Measurements from ENCODE around the gene PPP2R3A. TPM values are rescaled to one million over a fixed set of nuclear protein-coding genes. Genes with fewer than 3 reads are reported as not detected.

The PPP2R3A gene
- total and polyA plus RNA-seq, 2 experiments from 2014 or later: 6.4 to 15.2 TPM

DNA sequence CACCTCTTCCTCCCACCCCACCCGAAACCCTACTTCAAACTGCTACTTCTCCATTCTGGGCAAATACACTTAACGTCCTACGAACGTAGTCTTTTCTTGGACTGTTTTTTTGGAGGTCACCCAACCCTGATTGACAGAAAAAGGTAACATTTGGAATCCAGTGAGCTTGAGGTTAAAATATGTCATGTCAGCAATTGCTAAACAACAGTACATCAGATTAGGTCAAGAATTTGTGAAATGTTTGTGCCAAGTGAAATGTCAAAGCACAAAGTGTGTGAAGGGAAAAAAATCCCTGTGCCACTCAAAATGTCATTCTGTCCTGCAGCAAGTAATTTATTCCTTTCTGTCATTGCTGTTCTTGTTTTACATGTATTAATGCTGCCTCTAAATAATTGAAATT is 49.2 kb upstream of the PPP2R3A start (continued):
- TF ChIP-seq EZH2 (IDR thresholded peaks at IDR 0.05; ENCODE audit: low read depth, unreplicated experiment): no peak
- TF ChIP-seq, protein P1, sequence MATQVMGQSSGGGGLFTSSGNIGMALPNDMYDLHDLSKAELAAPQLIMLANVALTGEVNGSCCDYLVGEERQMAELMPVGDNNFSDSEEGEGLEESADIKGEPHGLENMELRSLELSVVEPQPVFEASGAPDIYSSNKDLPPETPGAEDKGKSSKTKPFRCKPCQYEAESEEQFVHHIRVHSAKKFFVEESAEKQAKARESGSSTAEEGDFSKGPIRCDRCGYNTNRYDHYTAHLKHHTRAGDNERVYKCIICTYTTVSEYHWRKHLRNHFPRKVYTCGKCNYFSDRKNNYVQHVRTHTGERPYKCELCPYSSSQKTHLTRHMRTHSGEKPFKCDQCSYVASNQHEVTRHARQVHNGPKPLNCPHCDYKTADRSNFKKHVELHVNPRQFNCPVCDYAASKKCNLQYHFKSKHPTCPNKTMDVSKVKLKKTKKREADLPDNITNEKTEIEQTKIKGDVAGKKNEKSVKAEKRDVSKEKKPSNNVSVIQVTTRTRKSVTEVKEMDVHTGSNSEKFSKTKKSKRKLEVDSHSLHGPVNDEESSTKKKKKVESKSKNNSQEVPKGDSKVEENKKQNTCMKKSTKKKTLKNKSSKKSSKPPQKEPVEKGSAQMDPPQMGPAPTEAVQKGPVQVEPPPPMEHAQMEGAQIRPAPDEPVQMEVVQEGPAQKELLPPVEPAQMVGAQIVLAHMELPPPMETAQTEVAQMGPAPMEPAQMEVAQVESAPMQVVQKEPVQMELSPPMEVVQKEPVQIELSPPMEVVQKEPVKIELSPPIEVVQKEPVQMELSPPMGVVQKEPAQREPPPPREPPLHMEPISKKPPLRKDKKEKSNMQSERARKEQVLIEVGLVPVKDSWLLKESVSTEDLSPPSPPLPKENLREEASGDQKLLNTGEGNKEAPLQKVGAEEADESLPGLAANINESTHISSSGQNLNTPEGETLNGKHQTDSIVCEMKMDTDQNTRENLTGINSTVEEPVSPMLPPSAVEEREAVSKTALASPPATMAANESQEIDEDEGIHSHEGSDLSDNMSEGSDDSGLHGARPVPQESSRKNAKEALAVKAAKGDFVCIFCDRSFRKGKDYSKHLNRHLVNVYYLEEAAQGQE (IDR thresholded peaks at IDR 0.05; ENCODE audit: unreplicated experiment): no peak

DNA sequence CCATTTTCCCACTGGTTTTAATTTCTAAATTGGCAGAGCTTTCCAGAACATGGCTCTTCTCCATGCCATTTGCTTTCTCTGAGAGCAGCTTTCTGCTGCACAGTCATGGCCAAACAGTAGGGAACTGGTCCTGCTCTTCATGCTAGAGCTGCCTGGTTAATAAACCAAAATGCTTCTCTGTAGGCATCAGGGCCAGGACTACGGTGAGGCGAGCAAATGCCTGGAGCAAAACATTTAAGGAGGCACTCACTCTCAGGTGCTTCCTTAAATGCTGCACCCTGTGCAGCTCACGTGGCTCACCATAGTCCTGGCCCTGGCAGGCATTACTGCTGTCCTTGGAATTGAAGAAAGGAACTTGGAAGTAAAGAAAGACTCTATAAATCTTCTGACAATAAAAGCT is 48.5 kb upstream of the PPP2R3A start:
- H4K20me1 ChIP-seq (replicated peaks; ENCODE audit: insufficient read depth): no peaks in the 10 kb centered on the region
- no peaks in the 10 kb centered on the region for H3K36me3 Mint-ChIP-seq (ENCODE audit: low read depth)
- H3K27me3 Mint-ChIP-seq (ENCODE audit: insufficient read depth, low read depth, poor library complexity): no peaks in the 10 kb centered on the region
- H3K9me2 ChIP-seq (ENCODE audit: insufficient read depth): 0 out of 2 replicates have a peak, but pooled peaks cover 10% of the 10 kb centered on the region
- no peaks in the 10 kb centered on the region for H3K79me2 ChIP-seq (replicated peaks; ENCODE audit: insufficient read depth)
- no peak overlapping the region for H3K27ac Mint-ChIP-seq
- no peak for ATAC-seq
- no peaks in the 10 kb centered on the region for H3F3A ChIP-seq (replicated peaks; ENCODE audit: low read depth)
- DNase-seq (ENCODE audit: low spot score): no peak
- H3K36me3 ChIP-seq (ENCODE audit: insufficient read depth): no peaks in the 10 kb centered on the region
- H3K9me3 Mint-ChIP-seq: no peaks in the 10 kb centered on the region
- H3K4me3 ChIP-seq: no peak overlapping the region
- H3K27ac ChIP-seq (ENCODE audit: low read depth): no peak overlapping the region
- H3K27me3 ChIP-seq (ENCODE audit: insufficient read depth): no peaks in the 10 kb centered on the region
- H3K4me2 ChIP-seq: no peak overlapping the region
- no peaks in the 10 kb centered on the region for H3K4me1 ChIP-seq (ENCODE audit: insufficient read depth)
- TF ChIP-seq POLR2AphosphoS5 (IDR thresholded peaks at IDR 0.05; ENCODE audit: low read depth) (no peak), EZH2phosphoT487 (IDR thresholded peaks at IDR 0.05; ENCODE audit: unreplicated experiment) (no peak), STAT1 (IDR thresholded peaks at IDR 0.05; ENCODE audit: unreplicated experiment) (no peak), NANOG (IDR thresholded peaks at IDR 0.05; ENCODE audit: borderline replicate concordance) (no peak)
- H3K4me1 Mint-ChIP-seq: peaks cover 9% of the 10 kb centered on the region; the same call in 2 of the 3 replicates
- H3K4me3 Mint-ChIP-seq: no peak overlapping the region
- no peak overlapping the region for H2AFZ ChIP-seq

DNA sequence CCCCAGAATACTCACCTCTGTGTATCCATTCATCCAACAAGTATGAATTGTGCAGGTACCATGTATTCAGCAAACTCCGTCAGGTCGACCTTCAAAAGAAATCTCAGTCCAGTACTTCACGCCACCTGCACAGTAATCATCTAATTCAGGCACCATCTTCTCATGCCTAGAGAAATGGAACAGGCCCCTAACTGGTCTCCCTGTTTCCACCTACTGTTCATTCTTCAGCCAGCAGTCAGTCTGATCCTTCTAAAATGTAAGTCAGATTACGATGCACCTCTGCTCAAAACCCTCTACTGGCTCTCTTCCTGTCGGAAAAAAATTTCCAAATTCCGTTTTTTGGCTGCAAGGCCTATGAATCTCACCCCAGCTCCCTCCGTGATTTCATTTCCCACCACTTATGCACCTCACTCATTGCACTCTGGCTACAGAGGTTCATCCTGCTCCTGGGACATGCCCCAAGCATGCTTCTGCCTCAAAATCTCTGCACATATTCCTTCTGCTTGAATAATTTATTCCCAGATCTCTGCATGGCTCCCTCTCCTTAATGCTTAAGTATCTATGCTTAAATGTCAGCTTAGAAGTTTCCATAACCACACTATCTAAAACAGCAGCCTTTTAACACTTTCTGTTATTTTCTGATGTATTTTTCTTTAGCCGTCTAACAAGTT is 47.5 kb upstream of the PPP2R3A start:
- H3F3A ChIP-seq (replicated peaks; ENCODE audit: low read depth): no peaks in the 10 kb centered on the region
- DNase-seq (ENCODE audit: low spot score) (no peak), ATAC-seq (peak; percentile 39; the same call in 2 of the 3 replicates)
- Mint-ChIP-seq H3K27me3 (ENCODE audit: insufficient read depth, low read depth, poor library complexity) (peaks cover 3% of the 10 kb centered on the region), H3K9me3 (no peaks in the 10 kb centered on the region), H3K27ac (no peak overlapping the region), H3K4me3 (no peak overlapping the region), H3K4me1 (peaks cover 9% of the 10 kb centered on the region; the same call in 2 of the 3 replicates), H3K36me3 (ENCODE audit: low read depth) (no peaks in the 10 kb centered on the region)
- TF ChIP-seq, protein P1 (IDR thresholded peaks at IDR 0.05; ENCODE audit: unreplicated experiment): no peak
- TF ChIP-seq JUNB (IDR thresholded peaks at IDR 0.05; ENCODE audit: unreplicated experiment) (no peak), ZNF331 (CRISPR knock-in tag; IDR thresholded peaks at IDR 0.05; ENCODE audit: low read depth) (no peak)
- no peaks in the 10 kb centered on the region for H3K36me3 ChIP-seq (ENCODE audit: insufficient read depth)
- H2AFZ ChIP-seq: 0 out of 2 replicates have a peak overlapping the region, but pooled peaks have one; percentile 4
- no peaks in the 10 kb centered on the region for H3K79me2 ChIP-seq (replicated peaks; ENCODE audit: insufficient read depth)
- no peaks in the 10 kb centered on the region for H3K4me1 ChIP-seq (ENCODE audit: insufficient read depth)
- no peaks in the 10 kb centered on the region for H4K20me1 ChIP-seq (replicated peaks; ENCODE audit: insufficient read depth)
- 0 out of 2 replicates have a peak, but pooled peaks cover 15% of the 10 kb centered on the region for H3K9me2 ChIP-seq (ENCODE audit: insufficient read depth)
- no peaks in the 10 kb centered on the region for H3K27me3 ChIP-seq (ENCODE audit: insufficient read depth)
- H3K27ac ChIP-seq (ENCODE audit: low read depth): no peak overlapping the region
- H3K4me3 ChIP-seq: no peak overlapping the region
- no peak overlapping the region for H3K4me2 ChIP-seq
